ENCODE measurements around the gene IKBKE.

DNA sequence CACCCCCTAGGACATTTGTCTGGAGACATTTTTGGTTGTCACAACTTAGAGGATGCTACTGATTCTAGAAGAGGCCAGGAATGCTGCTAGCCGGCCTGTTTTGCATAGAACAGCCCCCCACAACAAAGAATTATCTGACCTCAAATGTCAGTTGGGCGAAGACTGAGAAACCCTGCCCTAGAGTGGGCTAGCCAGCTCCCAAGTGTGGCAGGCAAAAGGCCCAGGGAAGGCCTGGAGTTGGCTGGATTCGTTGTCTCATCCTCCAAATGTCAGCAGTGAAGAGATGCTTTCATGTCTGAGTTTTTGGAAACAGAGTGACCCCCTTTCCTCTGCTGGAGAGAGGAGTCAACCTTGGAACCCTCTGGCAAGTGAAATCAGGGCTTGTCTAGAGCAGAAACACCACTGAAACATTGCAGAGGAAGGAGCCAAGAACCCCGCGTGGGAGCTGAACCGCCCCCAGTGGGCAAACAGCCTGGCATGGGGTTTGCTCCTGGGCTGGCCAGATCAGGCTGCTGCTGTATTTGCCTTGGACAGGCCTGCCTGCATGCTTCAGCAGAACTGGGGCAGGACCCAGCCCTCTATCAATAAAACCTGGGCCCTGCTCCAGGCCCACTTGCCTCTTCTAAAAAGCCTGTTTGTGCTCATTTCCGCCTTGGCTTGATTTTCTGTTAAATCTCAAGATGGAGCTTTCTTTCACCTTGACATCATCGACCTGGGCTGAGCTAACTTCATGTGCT, 69.9 kb downstream of the IKBKE start:
- TF ChIP-seq, protein P1, sequence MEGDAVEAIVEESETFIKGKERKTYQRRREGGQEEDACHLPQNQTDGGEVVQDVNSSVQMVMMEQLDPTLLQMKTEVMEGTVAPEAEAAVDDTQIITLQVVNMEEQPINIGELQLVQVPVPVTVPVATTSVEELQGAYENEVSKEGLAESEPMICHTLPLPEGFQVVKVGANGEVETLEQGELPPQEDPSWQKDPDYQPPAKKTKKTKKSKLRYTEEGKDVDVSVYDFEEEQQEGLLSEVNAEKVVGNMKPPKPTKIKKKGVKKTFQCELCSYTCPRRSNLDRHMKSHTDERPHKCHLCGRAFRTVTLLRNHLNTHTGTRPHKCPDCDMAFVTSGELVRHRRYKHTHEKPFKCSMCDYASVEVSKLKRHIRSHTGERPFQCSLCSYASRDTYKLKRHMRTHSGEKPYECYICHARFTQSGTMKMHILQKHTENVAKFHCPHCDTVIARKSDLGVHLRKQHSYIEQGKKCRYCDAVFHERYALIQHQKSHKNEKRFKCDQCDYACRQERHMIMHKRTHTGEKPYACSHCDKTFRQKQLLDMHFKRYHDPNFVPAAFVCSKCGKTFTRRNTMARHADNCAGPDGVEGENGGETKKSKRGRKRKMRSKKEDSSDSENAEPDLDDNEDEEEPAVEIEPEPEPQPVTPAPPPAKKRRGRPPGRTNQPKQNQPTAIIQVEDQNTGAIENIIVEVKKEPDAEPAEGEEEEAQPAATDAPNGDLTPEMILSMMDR (IDR thresholded peaks at IDR 0.05; ENCODE audit: low read depth, low read length, poor library complexity, severe bottlenecking), result no peak
- no peak for TF ChIP-seq EZH2phosphoT487 (IDR thresholded peaks at IDR 0.05; ENCODE audit: borderline replicate concordance, low read length)

Data from DOHH2 (cell line).